Measurements from ENCODE around the gene THYN1. TPM values are rescaled to one million over a fixed set of nuclear protein-coding genes. Genes with fewer than 3 reads are reported as not detected.
"Not testable (repeated sequence)": the region's sequence is repeated elsewhere in the genome, so short reads cannot be mapped to it uniquely, and the experiment has no call there.

Gene THYN1
- total RNA-seq, 1 donor from 2014 or later: 25.5 TPM

DNA sequence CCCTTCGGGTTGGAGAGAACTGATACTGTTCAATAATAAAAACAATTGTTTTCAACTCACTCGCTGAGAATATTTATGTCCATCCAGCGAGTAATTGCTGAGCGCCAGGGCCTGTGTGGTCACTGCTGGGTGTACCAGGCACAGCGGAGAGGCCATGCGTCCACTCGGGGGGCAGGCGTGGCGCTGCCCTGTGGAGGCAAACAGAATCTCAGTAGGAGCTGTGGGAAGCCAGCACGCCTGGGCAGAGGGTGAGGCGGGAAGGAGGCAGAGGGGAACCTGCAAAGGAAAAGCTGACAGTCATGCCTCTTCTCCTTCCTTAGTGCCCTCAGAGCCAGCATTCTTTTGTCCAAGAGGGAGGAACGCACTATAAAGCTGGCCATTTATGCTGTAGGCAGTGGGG, 34.4 kb upstream of the THYN1 start:
- Mint-ChIP-seq H3K4me1 (ENCODE audit: low read depth) (no peaks in the 10 kb centered on the region), H3K9me3 (ENCODE audit: low read depth) (no peaks in the 10 kb centered on the region), H3K27me3 (ENCODE audit: low read depth) (peaks cover 28% of the 10 kb centered on the region), H3K27ac (ENCODE audit: unreplicated experiment) (no peak overlapping the region), H3K4me3 (ENCODE audit: unreplicated experiment) (no peak overlapping the region), H3K36me3 (ENCODE audit: low read depth) (no peaks in the 10 kb centered on the region)
- no peak for DNase-seq (ENCODE audit: low spot score)
- TF ChIP-seq, protein P1, sequence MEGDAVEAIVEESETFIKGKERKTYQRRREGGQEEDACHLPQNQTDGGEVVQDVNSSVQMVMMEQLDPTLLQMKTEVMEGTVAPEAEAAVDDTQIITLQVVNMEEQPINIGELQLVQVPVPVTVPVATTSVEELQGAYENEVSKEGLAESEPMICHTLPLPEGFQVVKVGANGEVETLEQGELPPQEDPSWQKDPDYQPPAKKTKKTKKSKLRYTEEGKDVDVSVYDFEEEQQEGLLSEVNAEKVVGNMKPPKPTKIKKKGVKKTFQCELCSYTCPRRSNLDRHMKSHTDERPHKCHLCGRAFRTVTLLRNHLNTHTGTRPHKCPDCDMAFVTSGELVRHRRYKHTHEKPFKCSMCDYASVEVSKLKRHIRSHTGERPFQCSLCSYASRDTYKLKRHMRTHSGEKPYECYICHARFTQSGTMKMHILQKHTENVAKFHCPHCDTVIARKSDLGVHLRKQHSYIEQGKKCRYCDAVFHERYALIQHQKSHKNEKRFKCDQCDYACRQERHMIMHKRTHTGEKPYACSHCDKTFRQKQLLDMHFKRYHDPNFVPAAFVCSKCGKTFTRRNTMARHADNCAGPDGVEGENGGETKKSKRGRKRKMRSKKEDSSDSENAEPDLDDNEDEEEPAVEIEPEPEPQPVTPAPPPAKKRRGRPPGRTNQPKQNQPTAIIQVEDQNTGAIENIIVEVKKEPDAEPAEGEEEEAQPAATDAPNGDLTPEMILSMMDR (IDR thresholded peaks at IDR 0.05): no peak

DNA sequence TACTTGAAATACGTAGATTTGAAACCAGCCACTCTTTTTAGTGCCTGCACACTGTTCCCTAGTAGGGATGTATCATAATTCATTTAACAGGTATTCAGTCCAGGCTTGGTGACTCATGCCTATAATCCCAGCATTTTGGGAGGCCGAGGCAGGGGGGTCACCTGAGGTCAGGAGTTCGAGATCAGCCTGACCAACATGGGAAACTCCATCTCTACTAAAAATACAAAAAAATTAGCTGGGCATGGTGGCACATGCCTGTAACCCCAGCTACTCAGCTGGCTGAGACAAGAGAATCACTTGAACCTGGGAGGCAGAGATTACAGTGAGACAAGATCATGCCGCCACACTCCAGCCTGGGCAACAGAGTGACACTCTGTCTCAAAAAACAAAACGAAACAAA, 31.2 kb upstream of the THYN1 start:
- H3K9me3 Mint-ChIP-seq (ENCODE audit: low read depth); H3K4me3 Mint-ChIP-seq (ENCODE audit: unreplicated experiment); H3K4me1 Mint-ChIP-seq (ENCODE audit: low read depth); H3K36me3 Mint-ChIP-seq (ENCODE audit: low read depth); DNase-seq (ENCODE audit: low spot score); H3K27ac Mint-ChIP-seq (ENCODE audit: unreplicated experiment): not testable (repeated sequence)
- peaks cover 26% of the 10 kb centered on the region for H3K27me3 Mint-ChIP-seq (ENCODE audit: low read depth)

DNA sequence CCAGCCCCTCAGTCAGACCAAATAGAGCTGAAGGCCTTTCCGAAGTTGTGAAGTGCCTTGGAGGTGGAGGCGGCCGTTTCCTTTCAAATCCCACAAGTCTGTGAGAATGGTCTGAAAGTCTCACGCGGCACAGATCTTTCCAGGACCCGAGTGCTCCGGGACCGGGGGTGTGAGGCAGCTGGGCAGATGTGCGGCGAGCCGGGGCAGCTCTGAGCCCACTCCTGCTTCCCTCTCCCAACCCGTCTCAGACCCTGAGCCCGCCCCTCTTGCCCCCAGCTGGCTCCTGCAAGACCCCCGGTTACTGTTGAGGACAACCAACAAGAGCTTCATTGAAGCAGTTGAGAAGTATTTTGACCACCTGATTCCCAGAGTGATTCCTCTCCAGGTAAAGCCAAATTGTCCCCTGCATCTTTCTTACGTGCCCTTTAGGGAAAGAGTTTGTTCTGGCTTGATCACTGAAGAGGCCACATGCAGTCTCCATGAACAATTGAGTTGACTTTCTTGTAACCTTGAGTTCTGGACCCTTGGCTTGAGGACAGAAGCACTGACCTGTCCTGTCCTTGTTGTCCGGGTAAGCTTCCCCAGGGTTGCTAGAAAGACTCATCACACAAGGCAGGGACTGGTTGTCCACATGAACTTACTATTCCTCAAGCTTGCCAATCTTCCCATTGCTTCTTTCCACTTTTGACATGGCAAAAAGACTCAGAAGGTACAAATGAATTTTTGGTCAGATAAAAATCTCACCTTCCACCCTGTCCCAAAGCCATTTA, 30.5 kb upstream of the THYN1 start:
- TF ChIP-seq, protein P1 (IDR thresholded peaks at IDR 0.05): no peak
- Mint-ChIP-seq H3K4me3 (ENCODE audit: unreplicated experiment) (no peak overlapping the region), H3K36me3 (ENCODE audit: low read depth) (no peaks in the 10 kb centered on the region), H3K27me3 (ENCODE audit: low read depth) (peaks cover 26% of the 10 kb centered on the region), H3K4me1 (ENCODE audit: low read depth) (no peaks in the 10 kb centered on the region), H3K9me3 (ENCODE audit: low read depth) (peaks cover 2% of the 10 kb centered on the region), H3K27ac (ENCODE audit: unreplicated experiment) (no peak overlapping the region)
- no peak for DNase-seq (ENCODE audit: low spot score)

DNA sequence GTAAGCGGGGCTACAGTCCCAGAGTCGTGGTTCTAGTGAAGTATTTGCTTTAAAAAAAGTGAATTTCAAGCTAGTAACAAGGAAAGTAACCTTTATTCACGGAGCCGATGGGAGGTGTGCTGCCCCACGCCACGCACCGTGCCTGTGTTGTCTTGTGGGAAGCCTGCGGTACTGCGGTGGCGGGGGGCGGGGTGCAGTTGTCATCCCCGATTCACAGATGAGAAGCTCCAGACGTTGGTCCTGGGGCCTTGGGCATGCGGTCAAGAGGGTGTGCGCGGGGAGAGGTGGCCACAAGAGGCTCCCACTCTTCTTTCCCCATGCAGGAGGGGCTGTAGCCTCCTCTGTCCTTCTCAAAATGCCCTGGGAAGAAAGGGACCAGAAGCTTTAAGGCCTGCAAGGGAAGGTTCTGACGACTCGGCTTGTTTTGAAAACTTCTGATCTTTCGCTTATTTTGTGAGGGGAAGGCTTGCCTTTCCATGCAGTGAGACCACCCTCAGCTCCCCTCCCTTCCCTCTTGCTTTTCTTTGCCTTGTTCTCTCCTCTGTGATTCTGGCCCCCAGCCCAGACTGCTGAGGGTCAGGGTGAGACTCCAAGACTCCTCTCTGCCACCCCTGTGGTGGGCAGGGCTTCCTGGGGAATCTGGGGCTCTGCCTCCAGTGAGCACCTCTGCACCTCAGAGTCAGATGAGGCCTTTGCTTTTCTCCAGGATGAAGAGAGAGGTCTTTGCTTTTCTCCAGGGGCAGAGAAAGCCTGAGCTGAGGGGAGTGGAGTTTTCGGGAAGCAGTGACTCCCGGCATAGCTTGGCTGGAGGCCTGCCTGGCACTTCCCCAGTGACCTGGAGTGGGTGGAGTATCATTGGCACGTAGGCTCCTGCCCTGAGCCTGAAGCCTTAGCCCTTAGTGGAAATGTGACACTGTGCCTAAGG, 29.2 kb upstream of the THYN1 start:
- no peak for DNase-seq (ENCODE audit: low spot score)
- Mint-ChIP-seq H3K36me3 (ENCODE audit: low read depth) (no peaks in the 10 kb centered on the region), H3K4me3 (ENCODE audit: unreplicated experiment) (no peak overlapping the region), H3K4me1 (ENCODE audit: low read depth) (no peaks in the 10 kb centered on the region), H3K27ac (ENCODE audit: unreplicated experiment) (no peak overlapping the region), H3K27me3 (ENCODE audit: low read depth) (peaks cover 37% of the 10 kb centered on the region), H3K9me3 (ENCODE audit: low read depth) (peaks cover 4% of the 10 kb centered on the region)
- TF ChIP-seq, protein P1 (IDR thresholded peaks at IDR 0.05): no peak

DNA sequence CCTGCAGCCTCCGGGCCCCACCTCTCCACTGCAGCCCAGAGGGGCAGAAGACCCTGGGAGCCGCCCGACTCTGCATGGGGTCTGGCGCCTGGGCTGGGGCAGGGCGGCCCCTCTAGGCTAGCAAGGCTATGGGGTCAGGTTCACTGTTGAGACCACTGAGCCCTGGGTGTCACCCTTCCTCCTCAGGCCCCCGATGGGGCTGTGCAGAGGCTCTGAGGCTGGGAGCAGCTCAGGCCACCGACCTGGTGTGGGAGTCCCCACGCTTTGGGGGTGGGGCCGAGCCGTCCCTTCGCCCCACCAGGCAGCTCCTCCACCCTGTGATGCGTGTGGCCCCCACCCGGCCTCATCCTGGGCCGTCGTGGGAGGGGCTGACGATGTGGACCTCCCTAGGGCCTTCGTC, 28.5 kb upstream of the THYN1 start:
- H3K27me3 Mint-ChIP-seq (ENCODE audit: low read depth): peaks cover 40% of the 10 kb centered on the region
- not testable (repeated sequence) for H3K36me3 Mint-ChIP-seq (ENCODE audit: low read depth); H3K4me1 Mint-ChIP-seq (ENCODE audit: low read depth); DNase-seq (ENCODE audit: low spot score); H3K4me3 Mint-ChIP-seq (ENCODE audit: unreplicated experiment); H3K27ac Mint-ChIP-seq (ENCODE audit: unreplicated experiment); H3K9me3 Mint-ChIP-seq (ENCODE audit: low read depth)

DNA sequence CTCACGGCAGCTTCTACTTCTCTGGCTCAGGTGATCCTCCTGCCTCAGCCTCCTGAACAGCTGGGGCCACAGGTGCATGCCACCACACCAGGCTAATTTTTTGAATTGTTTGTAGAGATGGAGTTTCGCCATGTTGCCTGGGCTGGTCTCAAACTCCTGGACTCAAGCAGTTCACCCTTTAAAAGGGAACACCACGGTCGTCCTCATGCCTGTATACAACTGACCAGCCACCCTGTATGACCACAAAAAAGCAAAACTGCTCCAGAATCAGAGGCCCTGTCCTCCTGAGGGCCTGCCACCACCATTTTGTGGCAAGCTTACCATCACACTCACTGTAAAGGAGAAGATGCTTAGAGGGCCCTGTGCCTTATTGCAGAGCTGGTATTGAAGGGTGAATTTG, 25.2 kb upstream of the THYN1 start:
- H3K27me3 Mint-ChIP-seq (ENCODE audit: low read depth): peaks cover 55% of the 10 kb centered on the region
- peaks cover 15% of the 10 kb centered on the region for H3K4me1 Mint-ChIP-seq (ENCODE audit: low read depth)
- TF ChIP-seq, protein P1 (IDR thresholded peaks at IDR 0.05): no peak
- no peak overlapping the region for H3K4me3 Mint-ChIP-seq (ENCODE audit: unreplicated experiment)
- peaks cover 4% of the 10 kb centered on the region for H3K9me3 Mint-ChIP-seq (ENCODE audit: low read depth)
- no peak for DNase-seq (ENCODE audit: low spot score)
- H3K36me3 Mint-ChIP-seq (ENCODE audit: low read depth): peaks cover 2% of the 10 kb centered on the region
- no peak overlapping the region for H3K27ac Mint-ChIP-seq (ENCODE audit: unreplicated experiment)
